Iris pigment epithelial cell (primary cell): ENCODE data around the gene PLIN1.

Experiments used
- DNase-seq: peaks from one replicate; pipeline ENCODE4 v3.0.0-alpha.2; 2011; ENCODE audit warnings: low read depth

PLIN1 gene

DNA sequence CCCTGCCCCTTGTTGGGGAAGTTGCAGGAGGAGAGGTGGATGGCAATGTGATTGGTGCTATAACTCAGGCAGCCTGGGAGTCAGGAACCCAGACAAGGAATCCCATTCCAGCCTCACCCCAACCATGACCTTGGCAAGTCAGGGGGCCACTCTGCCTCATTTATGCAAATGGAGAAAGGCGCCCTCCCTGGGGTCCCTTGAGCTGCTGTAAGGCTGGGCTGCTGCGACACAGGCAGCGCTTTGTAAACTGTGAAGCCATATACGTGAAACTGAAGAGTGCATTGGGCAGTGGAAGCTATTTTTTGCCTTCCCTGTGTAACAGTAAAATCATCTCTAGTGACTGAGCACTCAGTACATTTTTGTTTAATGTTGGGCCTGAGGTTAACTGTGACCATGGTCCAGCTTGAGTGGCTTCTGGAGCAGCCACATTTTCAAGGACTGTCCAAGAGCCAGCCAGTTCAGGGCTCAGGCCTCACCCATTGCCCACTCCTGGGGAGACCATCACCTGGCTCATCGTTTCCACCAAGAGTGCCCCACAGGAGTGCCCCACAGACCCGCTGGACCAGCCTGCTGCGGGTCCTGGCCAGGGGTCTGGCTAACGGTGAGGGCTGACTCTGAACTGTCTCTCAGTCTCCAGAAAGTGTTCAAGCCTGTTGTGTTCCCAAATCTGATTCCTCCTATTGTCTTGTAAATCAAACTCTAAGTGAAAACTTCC, 51.8 kb downstream of the PLIN1 start:
- no peak for DNase-seq

DNA sequence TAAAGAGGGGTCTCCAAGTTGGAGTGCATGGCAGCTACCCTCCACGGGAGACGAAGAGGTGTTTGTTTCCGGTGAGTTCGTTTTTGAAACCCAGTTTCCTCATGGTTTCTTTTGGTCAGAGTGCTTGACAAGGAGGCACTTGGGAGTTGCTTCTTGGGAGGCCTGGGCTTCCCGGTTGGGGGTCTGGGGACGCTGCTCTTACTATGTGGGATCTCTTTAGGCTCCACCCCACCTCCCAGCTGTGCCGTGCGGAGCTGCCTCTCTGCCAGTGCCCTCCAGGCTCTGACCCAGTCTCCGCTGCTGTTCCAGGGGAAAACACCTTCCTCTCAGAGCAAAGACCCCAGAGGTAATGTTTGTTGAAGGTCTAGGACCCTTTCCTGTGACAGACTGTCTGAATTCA, 53.5 kb downstream of the PLIN1 start:
- no peak for DNase-seq

DNA sequence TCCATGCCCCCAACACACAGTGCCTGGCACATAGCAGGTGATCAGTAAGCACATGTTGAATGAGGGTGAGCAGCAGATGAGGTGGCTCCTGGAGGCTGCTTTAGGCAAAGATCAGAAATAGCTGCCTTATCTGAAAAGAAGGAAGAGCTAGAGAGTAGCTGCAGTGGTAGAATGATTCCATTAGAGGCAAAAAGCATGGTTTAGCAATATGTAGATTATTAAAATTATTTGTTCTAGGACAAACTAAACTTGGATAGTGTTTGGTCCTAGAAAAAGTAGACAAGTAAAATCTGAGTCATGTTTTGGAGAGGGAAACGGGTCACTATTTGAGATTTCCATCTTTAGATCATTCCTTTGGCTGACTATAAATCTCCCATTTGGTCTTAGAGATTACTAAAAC, 56.0 kb downstream of the PLIN1 start:
- no peak for DNase-seq

DNA sequence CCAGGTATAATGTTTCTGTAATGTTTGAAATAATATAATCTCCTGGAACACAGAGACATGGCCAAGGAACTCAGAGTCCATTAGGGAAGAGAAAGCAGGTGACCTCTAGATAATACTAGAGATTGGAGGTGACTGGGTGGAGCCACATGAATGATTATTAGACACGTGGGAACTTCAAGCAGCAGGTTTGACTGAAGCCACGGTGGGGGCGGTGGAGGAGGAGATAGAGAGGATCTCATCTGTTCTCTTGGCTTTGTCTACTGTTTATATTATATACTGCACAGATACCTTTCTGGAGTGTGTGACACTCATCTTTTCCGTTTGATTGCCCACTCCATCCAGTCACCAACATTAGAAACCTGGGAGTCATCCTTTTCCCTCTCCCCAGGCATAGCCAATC, 57.6 kb downstream of the PLIN1 start:
- no peak for DNase-seq

DNA sequence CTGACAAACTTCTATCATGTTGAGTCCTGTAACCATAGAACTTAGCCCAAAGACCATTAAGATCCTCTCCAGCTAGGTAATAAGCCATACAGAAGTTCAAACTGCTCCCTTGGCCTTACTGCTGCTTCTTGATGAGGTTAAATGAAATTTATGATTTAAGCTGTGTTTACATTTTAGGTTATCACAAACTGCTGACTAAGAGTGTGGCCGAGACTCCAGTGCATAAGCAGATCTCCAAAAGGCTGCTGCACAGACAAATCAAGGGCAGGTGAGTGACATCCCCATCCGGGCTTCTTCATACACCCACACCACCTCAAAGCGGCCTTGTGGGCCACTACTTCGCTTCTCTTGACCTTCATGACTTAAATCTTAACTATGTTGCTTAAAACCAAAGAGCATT, 62.9 kb downstream of the PLIN1 start:
- DNase-seq: no peak

DNA sequence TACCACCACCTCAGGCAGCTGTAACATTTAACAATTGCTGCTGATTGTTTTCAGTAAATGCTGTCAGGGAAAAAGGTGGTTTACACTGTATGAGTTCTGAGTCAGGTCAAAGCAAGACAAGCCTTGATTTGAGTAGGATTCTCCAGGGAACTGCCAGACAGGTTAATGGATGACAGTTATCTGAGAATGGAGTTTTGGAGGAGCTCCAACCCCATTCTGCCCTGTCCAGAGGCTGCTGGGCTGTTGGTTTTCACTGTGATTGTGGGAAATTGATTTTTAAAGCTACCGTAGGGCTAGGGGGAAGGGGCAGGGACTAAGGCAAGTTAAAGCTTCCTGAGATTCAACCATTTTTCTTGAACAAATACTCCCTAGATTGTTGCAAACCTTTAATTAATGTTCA, 64.0 kb downstream of the PLIN1 start:
- DNase-seq: no peak
